ENCODE measurements around the gene TNNT3.
"Not testable (repeated sequence)": the region's sequence is repeated elsewhere in the genome, so short reads cannot be mapped to it uniquely, and the experiment has no call there.

The TNNT3 gene

DNA sequence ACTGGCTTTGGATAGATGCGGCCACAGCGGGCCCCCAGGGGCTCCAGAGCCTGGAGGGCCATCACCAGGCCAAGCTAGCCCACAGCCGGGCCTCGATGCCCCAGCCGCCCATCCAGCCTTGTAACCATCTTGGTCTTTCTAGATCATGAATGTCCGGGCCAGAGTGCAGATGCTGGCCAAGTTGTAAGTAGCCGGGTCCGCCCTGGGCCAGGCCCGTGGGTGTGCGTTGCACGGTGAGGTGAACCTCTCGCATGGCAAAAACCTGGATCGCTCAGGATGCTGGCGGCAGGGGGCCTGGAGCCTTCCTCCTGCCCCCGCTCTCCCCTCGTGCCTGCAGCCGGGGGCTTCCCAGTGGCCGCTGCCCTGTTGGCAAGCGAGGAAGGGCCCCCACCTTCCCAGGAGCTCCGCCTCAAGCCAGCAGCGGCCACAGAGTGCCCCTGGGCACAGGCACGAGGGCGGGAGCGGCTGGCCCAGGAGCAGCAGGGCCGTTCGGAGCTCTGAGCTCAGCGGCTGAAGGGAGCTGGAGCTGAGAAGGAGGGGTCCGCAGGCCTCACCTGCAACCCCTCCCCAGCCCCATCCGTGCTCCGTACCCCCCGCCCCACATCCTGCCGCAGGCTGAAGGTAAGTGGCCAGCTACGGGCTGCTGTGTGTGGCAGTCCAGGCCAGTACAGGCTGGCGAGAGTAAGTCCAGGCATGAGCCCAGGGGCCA is 16.7 kb downstream of the TNNT3 start:
- no peak for DNase-seq

- DNase-seq: no peak
These were observed 17.5 kb downstream of the TNNT3 start for GRCh38 chr11:1936781-1937615.

DNA sequence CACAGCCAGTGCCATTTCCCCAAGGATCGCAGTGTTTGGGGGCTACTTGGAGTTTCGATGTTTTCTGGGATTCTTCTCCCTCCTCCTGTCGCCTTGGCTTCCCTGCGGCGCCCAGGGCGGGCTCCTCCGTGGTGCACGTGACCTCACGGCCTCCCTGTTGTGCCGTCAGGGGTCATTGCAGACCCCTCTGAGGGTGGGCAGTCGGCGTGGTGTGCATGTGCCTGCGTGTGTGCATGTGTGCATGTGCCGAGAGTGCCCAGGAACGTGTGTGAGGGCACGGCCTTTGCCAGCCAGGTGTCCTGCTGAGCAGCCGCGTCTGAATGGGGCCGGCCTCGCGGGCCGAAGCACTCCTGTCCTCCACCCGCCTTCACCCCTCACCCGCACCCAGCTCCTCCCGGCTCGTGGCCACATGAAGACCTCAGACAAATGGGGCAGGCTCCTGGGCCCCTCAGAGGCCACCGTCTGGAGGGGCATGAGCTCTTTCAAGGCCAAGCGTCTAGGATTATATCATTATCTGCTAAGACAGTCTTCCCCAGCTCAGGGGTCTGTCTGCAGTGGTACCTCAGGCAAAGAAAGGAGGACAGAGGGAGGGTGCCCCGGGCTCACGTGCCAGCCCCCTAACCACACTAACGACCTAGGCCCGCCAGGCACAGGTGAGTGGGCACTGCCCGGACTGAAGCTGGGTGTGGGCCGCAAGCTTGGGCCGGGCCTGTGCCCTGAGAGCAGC is 18.3 kb downstream of the TNNT3 start:
- DNase-seq: no peak

- DNase-seq: no peak
These were observed 19.0 kb downstream of the TNNT3 start for GRCh38 chr11:1938343-1939005.

- DNase-seq: no peak
These were observed 19.6 kb downstream of the TNNT3 start for GRCh38 chr11:1939006-1939625.

GRCh38 chr11:1939788-1940187 is 20.3 kb downstream of the TNNT3 start:
- not testable (repeated sequence) for DNase-seq

DNA sequence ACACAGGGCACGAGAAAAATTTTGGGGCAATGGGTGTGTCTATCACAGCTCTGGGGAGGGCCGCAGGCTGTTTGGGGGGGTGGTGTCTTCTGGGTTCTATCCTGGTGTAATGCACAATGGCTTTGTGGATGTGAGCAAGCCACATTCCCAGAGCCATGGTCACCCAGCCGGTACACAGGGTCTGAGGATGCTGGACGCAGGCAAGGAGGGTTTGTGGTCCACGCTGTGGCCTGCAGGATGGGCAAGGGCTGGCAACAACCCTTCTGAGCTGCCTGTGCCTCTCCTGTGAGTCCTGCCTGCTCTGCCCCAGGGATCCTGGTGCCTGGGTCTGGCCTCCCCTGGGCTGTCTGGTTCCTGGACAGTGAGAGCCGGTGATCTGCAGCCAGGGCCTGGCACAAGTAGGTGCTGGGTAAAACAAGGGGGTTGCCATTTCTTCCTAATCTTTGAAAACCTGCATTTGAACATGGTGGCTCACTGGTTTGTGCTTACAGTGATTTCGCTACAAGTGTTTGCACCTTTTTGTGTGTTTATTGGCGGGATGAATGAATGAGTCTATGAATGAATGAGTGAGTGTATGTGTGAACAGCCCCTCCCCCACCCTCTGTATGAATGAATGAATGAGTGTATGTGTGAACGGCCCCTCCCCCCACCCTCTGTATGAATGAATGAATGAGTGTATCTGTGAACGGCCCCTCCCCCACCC is 23.2 kb downstream of the TNNT3 start:
- DNase-seq: no peak

DNA sequence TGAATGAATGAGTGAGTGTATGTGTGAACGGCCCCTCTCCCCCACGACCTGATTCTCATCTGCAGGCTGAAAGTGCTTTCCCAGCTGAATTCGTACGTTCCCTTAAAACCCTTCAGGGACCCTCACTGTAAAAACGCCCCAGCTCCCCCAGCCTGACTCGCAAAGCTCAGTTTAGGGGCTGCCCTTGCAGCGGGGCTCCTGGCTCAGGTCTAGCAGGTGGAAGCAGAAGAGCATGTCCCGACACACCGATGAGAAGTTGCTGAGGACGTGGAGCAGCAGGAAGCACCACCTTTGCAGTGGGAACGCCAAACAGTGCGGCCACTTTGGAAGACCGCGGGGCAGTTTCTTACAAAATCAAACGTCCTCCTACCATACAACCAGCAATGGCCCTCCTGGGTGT is 24.1 kb downstream of the TNNT3 start:
- no peak for DNase-seq

- DNase-seq: no peak
These were observed 24.5 kb downstream of the TNNT3 start for GRCh38 chr11:1943977-1944376.

DNA sequence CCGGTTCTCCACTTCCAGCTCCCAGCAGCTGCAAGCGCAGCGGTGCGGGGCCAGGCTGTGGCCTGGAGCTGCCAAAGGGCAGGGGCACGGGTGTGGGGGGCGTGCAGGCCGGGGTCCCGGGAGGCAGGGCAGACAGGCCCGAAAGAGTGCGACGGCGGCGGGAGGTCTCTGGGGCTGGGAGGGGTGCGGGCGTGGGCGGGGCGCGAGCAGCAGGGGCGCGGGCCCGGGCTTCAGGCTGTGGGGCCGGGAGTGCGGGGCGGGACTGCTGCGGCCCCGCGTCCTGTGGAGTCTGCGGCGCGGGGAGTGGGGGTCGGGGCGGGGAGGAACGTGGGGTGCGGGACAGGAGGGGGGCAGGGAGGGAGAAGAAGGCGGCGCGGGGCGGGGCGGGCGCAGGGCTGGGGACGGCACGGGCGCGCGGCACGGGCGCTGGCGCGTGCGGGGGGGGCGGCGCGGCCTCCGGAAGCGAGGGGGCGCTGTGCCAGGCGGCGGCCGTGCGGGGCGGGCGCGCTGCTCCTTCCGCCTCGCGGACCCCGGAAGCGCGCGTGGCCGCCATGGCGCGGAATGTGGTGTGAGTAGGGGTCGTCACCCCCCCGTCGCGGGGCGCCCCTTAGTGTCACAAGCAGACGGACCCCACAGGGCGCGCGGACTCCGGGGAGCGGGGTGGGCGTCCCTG is 27.4 kb downstream of the TNNT3 start, which contains the start of gene MRPL23:
Gene MRPL23 (plus strand): TSS at position 521 of the 673 bp plus-strand sequence. CDS start 31 bp downstream, at position 552.
- no peak for DNase-seq

- no peak for DNase-seq
These were observed 28.2 kb downstream of the TNNT3 start for GRCh38 chr11:1947592-1948237.

DNA sequence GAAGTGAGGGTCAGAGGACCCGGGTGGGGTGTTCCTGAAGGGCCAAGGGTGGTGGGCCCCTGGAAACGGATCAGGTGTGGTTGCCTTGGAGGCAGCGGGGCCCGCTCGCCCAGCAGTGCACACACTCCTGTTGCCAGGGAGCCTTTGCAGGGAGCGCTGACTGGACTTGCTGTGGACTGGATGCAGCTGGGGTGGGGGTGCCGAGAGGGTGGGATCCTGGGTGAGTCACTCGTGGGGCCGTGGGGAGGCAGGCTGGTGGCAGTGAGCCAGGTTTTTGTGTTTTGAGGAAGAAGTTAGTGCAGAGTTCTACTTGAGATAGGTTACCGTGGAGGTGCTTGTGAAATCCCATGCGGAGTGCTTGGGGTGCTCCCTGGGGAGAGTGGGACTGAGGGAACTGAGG is 28.9 kb downstream of the TNNT3 start:
- DNase-seq: no peak

DNA sequence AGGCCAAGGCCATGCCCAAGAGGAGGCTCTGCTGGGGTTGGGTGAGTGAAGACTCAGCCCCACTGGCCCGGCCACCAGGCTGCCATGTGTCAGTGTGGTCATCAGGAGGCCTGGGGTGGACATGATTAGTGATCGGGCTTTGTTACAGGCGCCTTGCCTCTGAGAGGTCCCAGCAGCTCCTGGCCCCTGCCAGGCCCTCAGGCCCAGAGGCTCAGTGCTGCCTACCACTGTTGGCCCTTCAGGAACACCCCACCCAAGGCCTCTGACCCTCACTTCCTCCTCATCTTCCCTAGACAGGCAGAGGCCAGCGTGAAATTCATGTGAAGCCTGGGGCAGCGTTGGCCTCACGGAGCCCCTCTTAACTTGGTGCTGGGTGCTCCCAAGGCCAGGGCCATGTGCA is 29.8 kb downstream of the TNNT3 start:
- no peak for DNase-seq

- no peak for DNase-seq
These were observed 30.4 kb downstream of the TNNT3 start for GRCh38 chr11:1949922-1950321.

- DNase-seq: no peak
These were observed 33.4 kb downstream of the TNNT3 start for GRCh38 chr11:1952806-1953482.

GRCh38 chr11:1953489-1954266 is 34.2 kb downstream of the TNNT3 start:
- no peak for DNase-seq

DNA sequence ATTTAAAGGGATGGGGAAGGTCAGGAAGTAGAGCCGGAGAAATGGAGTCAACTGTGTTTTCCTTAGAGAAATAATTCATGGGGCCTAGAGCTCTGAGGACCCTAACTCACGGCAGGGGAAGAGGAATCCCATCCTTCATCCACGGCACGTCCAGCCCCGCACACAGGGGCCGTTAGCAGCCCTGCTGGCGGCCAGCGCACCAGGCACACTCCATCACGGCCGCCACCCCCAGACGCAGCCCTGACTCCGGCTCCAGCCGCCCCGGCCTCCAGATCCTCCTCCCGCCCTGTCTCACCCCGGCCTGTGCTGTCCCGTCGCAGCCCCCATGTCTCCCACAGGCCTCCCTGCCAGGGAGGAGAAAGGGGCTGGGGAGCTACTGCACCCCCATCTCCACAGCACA is 38.9 kb downstream of the TNNT3 start:
- DNase-seq: no peak

GRCh38 chr11:1959786-1960185 is 40.3 kb downstream of the TNNT3 start:
- no peak for DNase-seq

DNA sequence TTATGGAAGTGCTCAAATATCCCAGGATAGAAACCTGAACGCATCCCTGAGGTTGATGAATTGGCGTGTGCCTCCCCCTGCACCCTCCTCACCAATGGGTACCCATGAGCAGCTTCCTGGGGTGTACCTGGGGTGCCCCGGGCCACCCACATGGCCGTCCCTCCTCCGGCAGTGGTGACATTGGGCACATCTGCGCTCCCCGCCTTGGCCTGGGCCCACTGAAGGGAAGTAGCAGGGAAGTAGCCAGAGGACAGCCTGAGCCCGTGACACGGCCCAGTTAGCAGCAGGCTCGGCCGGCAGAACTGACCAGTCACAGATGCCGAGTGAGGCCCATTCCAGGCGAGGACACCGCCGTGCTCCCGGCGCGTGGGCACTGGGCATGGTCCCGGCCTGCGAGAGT is 44.4 kb downstream of the TNNT3 start:
- DNase-seq: no peak
